KBM-7 (cell line): ENCODE measurements around the gene CHD1.

Source experiments
- DNase-seq: peaks from one replicate; pipeline ENCODE4 v3.0.0-alpha.2; 2015
- in situ Hi-C: fragments of 300-500 bp; cut with MboI; formaldehyde crosslinking; loops from 2 replicates; pipeline ENCODE4 v1.14.3; 2020; ENCODE audit warnings: low sequenced_read_pairs, low pct_unique_long_range_greater_than_20kb, mixed read lengths

The CHD1 gene

DNA sequence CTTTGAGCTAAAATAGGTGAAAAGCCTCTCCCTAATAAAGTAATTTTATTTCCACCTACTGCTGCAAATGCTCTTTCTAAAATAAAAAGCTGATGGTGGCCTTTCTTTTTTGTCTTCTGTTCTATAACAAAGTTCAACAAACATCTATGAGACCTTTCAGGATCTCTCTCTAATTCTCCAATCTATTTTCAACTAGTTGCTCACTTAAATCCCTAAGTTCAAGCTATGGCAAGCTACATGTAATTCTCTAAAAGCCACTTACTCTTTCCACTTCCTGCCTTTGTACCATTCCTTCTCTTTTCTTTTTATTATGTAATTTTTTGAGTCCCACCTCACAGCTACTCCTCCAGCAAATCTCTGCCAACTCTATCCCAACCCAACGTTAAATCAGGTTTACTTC, 20.9 kb downstream of the CHD1 start:
- in situ Hi-C loops: no loop called here
- DNase-seq: no peak

DNA sequence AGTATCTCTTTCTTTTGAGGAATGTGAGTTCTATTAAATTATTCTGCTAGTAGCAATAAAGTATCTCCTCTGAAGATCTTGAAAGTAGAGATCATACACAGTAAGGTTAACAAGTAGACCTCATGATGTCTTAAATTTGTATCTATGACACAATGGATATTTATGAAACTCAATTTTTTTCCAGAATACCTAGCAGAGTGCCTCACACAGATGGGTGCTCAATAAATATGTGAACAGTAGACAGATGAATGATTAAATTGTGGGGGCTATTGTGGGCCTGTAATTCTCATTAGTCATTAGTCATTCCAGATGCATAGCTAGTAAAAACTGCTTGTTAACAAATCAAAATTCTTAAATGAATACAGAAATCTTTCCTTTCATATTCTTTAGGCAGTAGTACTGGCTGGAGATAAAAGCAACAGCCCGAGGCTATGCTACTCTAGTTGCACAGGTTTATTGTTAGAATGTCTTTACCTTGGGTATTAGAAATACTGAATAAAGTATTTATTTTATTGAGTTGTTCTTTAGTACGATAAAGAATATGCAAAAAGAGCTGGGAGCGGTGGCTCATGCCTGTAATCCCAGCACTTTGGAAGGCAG, 22.0 kb downstream of the CHD1 start:
- DNase-seq: no peak
- in situ Hi-C loops: no loop called here

DNA sequence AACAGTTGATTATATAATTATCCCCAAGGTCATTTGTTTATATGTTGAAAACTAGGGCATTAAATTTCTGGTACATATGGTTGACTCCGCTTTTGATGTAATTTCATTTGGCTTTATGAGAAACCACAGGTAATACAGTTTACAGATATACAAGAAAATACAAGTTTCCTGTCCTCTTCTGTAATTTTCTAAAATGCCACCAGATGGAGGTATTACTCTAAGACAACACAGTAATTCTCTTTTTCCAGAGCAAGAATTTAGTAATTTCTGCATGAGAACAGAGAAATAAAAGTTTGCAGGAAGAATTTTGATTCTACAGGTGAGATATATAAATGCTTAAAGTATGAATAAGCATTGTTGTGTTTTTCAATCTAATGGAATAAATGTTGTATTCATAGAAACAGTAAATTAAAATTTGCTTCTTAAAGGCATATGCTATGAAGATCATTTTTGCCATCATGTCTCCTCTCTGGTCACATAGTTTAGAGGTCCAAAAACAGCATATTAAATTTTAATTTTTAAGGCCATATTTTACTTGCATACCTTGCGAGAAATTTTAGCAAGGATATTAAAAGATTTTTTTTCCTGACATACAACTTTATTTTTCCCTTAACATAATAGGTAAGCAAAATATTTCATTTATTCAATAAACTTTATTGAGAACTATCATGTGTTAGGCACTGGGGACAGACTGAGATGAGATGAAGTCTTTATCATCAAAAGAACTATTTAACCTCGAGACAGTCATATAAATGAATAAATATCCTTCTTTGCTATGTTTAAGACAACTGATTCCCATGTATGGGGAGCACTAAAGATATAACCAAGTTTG, 22.7 kb downstream of the CHD1 start:
- in situ Hi-C loops: no loop called here
- DNase-seq: peak; percentile 72

DNA sequence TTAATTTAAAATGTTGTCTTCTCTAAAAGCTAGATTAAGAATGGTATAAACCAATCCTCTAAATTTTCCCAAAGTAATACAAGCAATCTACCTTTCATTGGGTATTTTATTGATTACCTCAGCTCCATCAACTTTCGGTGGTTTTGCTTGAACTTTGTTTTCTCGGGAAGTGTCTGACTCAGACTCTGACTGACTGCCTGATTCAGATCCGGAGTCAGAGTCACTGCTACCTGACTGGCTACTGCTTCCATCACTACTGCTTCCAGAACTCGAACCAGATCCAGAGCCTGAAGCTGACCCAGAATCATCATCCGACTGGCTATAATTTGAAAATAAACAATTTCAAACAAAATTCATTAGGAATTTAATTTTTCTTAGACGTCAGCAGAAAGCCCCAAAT, 24.0 kb downstream of the CHD1 start:
- no peak for DNase-seq
- in situ Hi-C loops: no loop called here

DNA sequence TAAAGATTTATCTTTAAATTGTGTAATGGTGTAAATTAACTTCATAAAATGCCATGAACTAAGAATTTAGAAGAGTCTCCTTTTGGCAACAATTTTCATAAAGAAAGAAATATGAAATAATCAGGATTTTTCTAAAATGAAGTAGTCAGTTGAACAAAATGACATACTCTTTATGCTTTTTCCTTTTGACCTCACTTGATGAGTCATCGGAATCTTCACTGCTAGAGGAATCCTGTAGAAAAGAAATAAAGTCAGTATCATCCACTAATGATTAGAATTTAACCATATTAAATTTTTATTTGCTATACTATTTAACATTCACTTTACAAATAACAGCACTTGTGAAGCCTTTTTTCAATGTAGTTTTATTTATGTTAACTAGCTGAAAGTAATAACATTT, 26.1 kb downstream of the CHD1 start:
- DNase-seq: no peak
- in situ Hi-C loops: no loop called here

DNA sequence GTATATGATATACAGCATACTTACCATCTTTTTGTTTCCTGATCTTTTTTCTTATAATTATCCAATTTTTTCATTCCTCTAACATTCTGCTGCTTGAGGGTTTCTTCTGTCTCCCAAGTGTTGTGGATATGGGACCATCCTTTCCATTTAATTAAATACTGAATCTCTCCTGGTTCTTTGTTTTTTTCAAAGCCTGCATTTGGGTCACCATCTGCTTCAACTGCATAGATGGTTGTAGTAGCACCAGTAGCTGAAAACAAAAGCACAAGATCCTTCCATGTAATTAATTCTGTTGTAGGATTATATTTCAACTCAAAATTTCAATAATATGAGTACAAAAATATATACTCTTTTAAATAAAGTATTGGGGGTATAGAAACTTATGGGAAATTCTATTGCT, 29.4 kb downstream of the CHD1 start:
- no peak for DNase-seq
- in situ Hi-C loops: no loop called here

DNA sequence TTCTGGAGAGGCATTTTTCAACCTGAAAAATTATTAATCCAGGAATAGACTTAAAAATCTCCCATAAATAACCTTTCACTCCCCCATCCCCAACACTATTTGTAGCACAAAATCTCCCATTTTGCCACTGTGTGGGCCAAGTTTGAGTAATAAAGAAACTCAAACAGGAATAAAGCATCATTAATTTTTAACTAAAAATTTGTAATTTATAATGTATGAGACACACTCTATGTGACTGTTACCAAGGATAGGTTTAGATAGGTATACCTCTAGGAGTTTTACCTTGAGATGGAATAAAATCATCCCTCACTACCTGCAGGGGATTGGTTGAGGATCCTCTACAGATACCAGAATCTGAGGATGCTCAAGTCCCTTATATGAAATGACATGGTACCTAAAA, 30.1 kb downstream of the CHD1 start:
- in situ Hi-C loops: no loop called here
- DNase-seq: no peak

DNA sequence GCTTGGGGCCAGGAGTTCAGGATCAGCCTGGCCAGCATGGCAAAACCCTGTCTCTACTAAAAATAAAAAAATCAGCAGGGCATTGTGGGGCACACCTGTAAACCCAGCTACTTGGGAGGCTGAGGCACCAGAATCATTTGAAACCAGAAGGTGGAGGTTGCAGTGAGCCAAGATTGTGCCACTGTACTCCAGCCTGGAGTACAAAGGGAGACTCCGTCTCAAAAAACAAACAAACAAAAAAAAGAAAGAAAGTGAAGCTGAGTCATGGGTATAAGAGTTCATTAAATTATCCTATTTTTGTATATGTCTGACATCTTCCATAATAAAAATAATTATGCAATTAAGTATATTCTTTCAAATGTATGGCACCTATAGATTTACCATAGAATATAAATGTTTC, 37.2 kb downstream of the CHD1 start:
- no peak for DNase-seq
- in situ Hi-C loops: no loop called here

DNA sequence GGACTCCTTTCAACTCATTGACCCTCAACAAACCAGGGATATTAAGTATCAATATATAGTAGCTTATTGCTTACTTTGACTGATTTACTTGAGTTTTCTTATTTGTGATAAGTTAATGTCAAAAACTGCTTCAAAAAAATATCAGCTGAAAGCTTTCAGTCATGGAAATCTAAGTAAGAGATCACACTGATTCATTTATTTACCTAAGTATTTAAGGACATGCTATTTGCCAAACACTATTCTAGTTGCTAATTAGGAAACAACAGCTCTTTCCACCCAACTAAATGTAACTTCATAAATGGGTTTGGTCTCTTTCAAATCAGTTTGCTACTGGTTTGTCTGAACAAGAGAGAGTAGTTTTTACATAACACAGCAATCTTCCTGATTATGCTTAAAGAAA, 48.2 kb downstream of the CHD1 start:
- in situ Hi-C loops: no loop called here
- no peak for DNase-seq

DNA sequence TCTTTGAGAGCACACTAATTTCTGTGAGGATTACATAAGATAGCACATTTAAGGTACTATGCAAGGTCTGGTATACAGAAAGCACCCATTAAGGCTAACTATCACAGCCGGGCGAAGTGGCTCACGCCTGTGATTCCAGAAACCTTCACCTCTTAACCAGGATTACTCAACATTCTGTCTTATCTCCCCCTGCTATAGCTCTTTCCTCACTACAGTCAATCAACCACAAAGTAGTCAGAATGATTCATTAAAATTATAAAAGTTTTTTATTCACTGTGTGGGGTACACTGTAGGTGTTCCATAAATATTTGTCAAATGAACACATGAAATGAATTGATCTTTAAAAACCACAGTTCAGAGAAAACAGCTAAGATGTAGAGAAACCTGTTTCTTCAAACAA, 48.7 kb downstream of the CHD1 start:
- DNase-seq: no peak
- in situ Hi-C loops: no loop called here

DNA sequence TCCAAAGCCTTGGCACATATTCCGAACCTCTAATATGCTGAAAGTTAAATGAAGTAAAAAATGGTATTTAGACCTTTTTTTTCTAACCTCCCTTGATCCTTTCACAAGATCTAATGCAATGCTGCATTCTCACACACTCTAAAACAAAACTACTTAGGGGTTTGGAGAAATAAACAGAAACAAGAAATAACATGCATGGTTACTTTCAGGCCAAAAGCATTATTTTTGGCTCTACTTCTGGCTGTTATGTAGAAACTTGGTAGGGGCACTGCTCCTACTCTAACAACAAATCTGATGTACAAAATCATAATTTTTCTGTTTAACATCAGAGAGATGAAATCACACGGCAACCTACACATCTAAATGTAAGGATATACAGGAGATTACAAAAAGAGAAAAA, 51.2 kb downstream of the CHD1 start:
- no peak for DNase-seq
- in situ Hi-C loops: no loop called here

DNA sequence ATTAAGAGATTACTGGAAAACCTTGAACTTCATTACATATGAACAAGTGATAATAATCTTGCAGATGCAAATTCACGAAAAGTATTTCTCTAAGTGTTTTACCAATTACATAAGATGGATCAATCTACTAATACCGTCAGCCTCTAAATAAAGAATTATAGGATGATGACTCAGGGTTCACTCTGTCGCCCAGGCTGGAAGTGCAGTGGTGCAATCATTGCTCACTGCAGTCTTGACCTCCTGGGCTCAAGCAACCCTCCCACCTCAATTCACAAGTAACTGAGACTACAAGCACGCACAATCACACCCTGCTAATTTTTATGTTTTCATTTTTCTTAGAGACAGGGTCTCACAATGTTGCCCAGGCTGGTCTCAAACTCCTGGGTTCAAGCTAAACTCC, 56.1 kb downstream of the CHD1 start:
- DNase-seq: no peak
- in situ Hi-C loops: no loop called here

DNA sequence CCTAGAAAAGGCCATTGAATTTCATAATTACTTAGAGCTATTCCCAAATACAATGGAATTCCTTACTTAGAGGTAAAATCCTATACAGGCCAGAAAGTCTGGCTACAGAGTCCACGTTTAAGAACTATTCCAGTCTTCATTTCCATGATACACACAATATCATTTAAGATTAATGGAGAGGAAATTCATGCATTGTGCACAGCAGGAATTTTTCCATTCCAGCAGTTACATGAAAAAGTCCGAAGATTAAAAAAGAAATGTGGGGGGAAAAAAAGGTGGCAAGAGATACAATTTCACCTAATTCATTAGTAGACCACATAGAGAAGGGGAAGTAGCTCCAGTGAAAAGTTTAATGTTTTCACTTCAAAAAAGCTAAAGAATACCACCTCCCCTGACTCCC, 63.1 kb downstream of the CHD1 start:
- in situ Hi-C loops: no loop called here
- no peak for DNase-seq

DNA sequence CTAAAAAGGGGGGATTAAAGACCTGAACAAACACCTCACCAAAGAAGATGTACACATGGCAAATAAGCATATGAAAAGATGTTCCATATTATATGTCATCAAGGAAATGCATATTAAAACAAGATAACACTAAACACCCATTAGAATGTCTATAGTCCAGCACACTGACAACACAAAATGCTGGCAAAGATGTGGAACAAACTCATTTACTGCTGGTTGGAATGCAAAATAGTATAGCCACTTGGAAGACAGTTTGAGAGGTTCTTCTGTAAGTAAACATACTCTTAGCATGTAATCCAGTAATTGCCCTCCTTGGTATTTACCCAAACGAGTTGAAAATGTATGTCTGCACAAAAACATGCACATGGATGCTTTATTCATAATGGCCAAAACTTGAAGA, 81.8 kb downstream of the CHD1 start:
- in situ Hi-C loops: no loop called here

DNA sequence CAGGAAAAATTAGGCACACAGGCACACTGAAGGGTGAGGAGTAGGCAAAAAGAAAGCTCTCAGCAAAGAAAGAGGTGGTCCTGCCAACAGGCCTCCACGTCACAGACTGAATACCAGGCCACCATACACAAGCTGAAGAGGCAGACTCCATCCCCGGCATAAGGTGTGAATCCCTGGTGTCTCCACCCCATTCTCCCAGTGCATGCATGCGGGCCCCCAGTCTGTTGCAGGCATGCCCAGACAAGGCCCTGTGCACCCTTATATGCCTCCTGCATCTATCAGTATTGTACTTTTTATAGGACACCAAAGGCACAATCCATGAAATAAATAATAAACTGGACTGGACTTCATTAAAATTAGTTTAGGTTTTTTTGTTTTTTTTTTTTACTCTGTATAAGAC, 82.3 kb downstream of the CHD1 start:
- DNase-seq: no peak
- in situ Hi-C loops: no loop called here

More for the DNA sequence above, 81.8 kb downstream of the CHD1 start:
- DNase-seq: no peak

DNA sequence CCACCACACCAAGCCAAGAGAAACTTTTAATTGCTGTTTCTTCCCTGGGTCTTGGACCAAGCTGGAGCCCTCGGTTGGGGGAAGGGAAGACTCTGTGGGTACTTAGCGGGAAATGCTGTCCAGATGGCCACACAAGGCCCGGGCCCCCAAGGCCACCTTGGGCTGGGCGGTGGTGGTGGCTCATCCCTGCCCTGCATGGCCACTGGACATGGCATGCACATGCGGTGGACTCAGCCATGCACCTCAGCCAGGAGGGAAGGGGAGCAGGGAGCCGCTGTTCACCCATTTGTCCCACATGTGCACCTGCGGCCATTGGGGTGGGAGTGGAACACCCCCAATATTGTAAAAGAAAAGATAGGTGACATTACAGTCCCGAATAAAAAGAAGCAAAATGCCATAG, 82.9 kb downstream of the CHD1 start:
- no peak for DNase-seq
- in situ Hi-C loops: no loop called here

DNA sequence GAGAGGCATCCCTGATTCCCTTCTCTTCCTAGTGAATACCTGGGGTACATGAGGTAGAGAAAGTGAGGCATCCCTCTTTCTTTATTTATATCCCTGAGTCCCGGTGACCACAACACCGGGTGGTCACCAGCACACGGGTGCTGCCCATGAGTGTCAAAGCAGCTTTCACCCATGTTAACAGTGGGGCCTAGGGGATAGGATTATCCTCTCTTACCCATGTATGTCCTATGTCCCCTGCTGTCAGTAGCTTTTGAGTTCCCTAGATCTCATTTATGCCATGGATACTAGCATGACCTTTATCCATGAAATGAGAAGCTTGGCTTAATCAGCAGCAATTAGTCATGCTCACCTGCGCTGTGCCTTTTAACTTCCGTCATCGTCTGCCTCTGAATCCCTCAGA, 83.9 kb downstream of the CHD1 start:
- in situ Hi-C loops: no loop called here

DNA sequence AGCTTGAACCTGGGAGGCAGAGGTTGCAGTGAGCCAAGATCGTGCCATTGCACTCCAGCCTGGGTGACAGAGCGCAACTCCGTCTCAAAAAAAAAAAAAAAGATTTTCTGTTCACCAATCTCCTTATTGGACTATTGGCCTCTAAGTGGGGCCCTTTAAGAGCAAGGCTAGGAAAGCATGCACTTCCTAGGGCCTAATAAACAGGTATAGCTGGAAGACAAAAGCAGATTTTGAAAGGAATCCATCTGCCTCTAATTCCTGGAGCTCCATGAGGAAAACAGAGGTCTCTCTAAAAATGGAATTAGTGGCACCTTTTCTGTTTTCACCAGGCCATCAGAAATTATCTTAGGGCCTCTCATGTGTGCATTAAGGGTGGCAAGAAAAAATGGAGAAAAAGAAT, 85.3 kb downstream of the CHD1 start:
- in situ Hi-C loops: no loop called here

More for the DNA sequence above, 83.9 kb downstream of the CHD1 start:
- no peak for DNase-seq

DNA sequence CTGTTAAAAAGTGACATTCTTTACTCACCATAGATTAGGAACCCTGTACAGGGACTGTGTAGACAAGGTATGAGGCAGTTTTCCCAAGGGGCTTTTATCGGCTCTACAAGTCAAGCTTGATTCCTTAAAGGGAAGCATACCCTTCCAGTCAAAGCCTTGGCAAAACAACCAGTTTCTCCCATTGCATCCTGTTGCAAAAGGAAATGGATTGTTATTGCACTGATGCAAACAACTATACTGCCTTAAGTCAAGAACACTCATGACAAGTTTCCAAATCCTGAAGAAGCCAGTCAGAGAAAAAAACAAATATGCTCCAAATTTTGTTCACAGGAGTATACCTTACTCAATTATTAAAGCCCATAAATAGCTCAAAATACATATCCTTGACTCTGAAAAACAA, 87.9 kb downstream of the CHD1 start:
- in situ Hi-C loops: no loop called here
- no peak for DNase-seq

More for the DNA sequence above, 85.3 kb downstream of the CHD1 start:
- DNase-seq: no peak

DNA sequence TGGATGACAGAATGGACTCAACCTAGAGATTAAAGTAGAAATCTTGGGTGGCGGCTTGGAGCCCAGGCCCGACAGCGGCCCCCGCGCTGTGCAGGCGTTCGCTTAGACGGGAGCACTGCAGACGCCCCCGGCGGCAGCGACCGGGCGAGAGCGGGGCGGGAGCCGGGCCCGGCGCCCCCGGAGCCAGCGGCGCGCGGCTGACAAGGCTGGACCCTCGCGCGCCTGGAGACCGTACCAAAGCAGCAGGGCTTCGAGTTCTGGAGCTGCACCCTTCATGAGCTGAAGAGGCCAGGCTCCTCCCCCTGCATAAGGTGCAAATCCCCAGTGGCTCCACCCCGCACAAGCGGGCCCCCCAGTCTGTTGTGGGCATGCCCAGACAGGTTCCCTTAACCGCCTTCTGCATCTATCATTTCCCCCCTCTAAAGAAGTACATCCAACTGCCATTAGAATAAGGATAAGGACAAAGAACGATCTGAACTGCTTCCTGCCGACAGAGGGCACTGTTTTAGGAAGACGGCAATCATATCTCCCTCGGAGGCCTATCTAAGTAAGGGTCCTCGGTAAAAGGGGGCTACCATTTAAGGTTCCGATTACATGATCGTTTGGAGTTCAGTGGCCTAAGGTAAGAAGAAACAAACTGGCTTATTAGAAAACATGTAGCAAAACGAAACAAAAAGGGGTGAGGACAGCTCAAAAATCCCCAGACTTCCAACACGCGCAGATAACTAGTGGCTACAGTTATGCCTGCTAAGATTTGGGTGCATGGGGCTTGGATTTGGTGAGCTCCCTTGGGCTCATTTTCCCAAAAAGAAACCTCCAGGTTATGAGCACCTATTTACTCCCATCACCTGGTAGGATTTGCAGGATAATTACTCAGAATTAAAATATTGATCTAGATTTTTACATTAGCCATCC, 89.1 kb downstream of the CHD1 start:
- in situ Hi-C loops: no loop called here
- peak; percentile 20 for DNase-seq
